A673 (cell line): Measurements from ENCODE around the gene CCDC83. TPM values are rescaled to one million over a fixed set of nuclear protein-coding genes. Genes with fewer than 3 reads are reported as not detected.
"Not testable (repeated sequence)": the region's sequence is repeated elsewhere in the genome, so short reads cannot be mapped to it uniquely, and the experiment has no call there.

ENCODE experiments used
- BruUV-seq: library from RNA; stranded (reverse); fragments of 400-500 nt; replicated peaks from 2 replicates; lab custom pipeline; 2021; lab: Mats Ljungman, UMichigan
- CTCF ChIA-PET: fragments of 300-600 bp; sonication (Branson Sonifier 250); formaldehyde crosslinking; loops from one replicate; lab custom pipeline; 2022; ENCODE audit warnings: antibody characterized with exemption; lab: Charles Lee
- POLR2A ChIA-PET: fragments of 300-600 bp; sonication (Branson Sonifier 250); formaldehyde crosslinking; loops from one replicate; lab custom pipeline; 2022; ENCODE audit warnings: antibody characterized with exemption; ENCODE audit not compliant: low non-redundant PET; lab: Charles Lee
- DNase-seq: peaks from one replicate; pipeline ENCODE4 v3.0.0-alpha.2; 2015; ENCODE audit warnings: low spot score
- H3K27ac ChIP-seq: fragments of 200-600 bp; sonication (generic); 2 replicates; pipeline ENCODE4 v1.5.1; 2016; ENCODE audit warnings: mixed run types, low read depth, mild to moderate bottlenecking, mixed read lengths, antibody characterized with exemption, low read length; ENCODE audit not compliant: poor library complexity, severe bottlenecking
- H3K27me3 ChIP-seq: fragments of 200-600 bp; sonication (generic); replicated peaks from 2 replicates; pipeline ENCODE4 v1.6.1; 2017; ENCODE audit warnings: mixed run types, low read depth, mild to moderate bottlenecking, mixed read lengths, antibody characterized with exemption, low read length; ENCODE audit not compliant: insufficient read depth, poor library complexity
- H3K36me3 ChIP-seq: fragments of 200-600 bp; sonication (generic); 2 replicates; pipeline ENCODE4 v1.6.1; 2016; ENCODE audit warnings: mixed run types, mild to moderate bottlenecking, mixed read lengths, antibody characterized with exemption, low read length; ENCODE audit not compliant: insufficient read depth, poor library complexity, severe bottlenecking
- H3K4me1 ChIP-seq: fragments of 200-600 bp; sonication (generic); 2 replicates; pipeline ENCODE4 v1.6.1; 2017; ENCODE audit warnings: mixed run types, mild to moderate bottlenecking, mixed read lengths, antibody characterized with exemption, low read length; ENCODE audit not compliant: insufficient read depth, poor library complexity, severe bottlenecking
- H3K4me3 ChIP-seq: fragments of 200-600 bp; sonication (generic); 2 replicates; pipeline ENCODE4 v1.5.1; 2016; ENCODE audit warnings: low read depth, mixed run types, mild to moderate bottlenecking, mixed read lengths, low read length; ENCODE audit not compliant: poor library complexity, severe bottlenecking
- H3K9me3 ChIP-seq: fragments of 200-600 bp; sonication (generic); 2 replicates; pipeline ENCODE4 v1.6.1; 2016; ENCODE audit warnings: mixed run types, low read depth, mild to moderate bottlenecking, mixed read lengths, antibody characterized with exemption, low read length; ENCODE audit not compliant: poor library complexity, severe bottlenecking
- CTCF ChIP-seq: fragments of 300-800, 200-600 bp; sonication (generic); conservative IDR thresholded peaks from 2 replicates; pipeline ENCODE4 v1.5.1; 2017; ENCODE audit warnings: low read depth, mild to moderate bottlenecking, antibody characterized with exemption, low read length, moderate library complexity, mixed read lengths
- EZH2 ChIP-seq: fragments of 200-600 bp; sonication (generic); IDR thresholded peaks from 2 replicates; pipeline ENCODE4 v1.6.1; 2017; ENCODE audit warnings: borderline replicate concordance, low read depth, mild to moderate bottlenecking, mixed read lengths, antibody characterized with exemption, low read length; ENCODE audit not compliant: poor library complexity, severe bottlenecking
- intact Hi-C: fragments of 100-400 bp; cut with micrococcal nuclease; formaldehyde crosslinking; loops from one replicate; pipeline ENCODE4 v1.10.0; 2022; ENCODE audit not compliant: unreplicated experiment
- total RNA-seq: library from RNA; stranded (reverse); gene quantifications from 2 replicates; pipeline ENCODE4 v1.2.3, GENCODE V29; 2021

CCDC83 gene
- total RNA-seq, 1 experiment from 2014 or later: not detected

DNA sequence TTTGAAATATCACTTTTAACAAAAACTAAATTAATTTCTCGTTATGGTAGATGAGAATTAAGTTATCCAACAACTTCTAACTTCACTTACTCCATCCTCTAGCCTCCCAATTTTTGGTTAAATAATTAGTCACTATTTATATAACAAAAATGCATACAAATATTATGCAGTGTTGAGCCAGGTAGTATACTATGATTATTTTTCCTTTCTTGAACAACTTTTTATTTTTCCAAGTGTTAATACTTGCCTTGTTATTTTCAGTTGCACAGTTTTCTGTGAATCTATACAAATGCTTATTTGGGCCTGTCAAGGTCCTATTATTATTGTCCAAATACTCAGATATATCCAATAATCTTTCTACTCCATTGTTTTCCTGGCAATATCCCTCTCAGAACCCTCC is 19.9 kb upstream of the CCDC83 start:
- intact Hi-C loops: no loop called here
- Histone ChIP-seq H3K27ac (no peak overlapping the region), H3K36me3 (no peaks in the 10 kb centered on the region), H3K4me3 (no peak overlapping the region), H3K9me3 (no peaks in the 10 kb centered on the region), H3K4me1 (no peaks in the 10 kb centered on the region), H3K27me3 (no peaks in the 10 kb centered on the region)
- ChIA-PET POLR2A (no interaction called here), CTCF (no interaction called here)
- BruUV-seq: no TSS peak
- TF ChIP-seq EZH2 (no peak), CTCF (no peak)
- DNase-seq: no peak

GRCh38 chr11:85835729-85836128 is 19.5 kb upstream of the CCDC83 start:
- intact Hi-C loops: no loop called here
- no peak overlapping the region for H3K27ac ChIP-seq
- no peaks in the 10 kb centered on the region for H3K27me3 ChIP-seq
- TF ChIP-seq CTCF (no peak), EZH2 (no peak)
- H3K4me1 ChIP-seq: no peaks in the 10 kb centered on the region
- DNase-seq: no peak
- no peaks in the 10 kb centered on the region for H3K9me3 ChIP-seq
- ChIA-PET CTCF (no interaction called here), POLR2A (no interaction called here)
- H3K4me3 ChIP-seq: no peak overlapping the region
- BruUV-seq: no TSS peak
- no peaks in the 10 kb centered on the region for H3K36me3 ChIP-seq

DNA sequence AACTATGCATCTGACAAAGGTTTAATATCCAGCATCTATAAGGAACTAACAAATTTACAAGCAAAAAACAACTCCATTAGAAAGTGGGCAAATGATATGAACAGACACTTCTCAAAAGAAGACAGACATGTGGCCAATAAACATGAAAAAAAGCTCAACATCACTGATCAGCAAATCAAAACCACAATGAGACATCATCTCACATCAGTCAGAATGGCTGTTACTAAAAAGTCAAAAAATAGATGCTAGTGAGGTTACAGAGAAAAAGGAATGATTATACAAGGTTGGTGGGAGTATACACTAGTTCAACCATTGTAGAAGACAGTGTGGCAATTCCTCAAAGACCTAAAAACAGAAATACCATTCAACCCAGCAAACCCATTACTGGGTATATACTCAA is 14.3 kb upstream of the CCDC83 start:
- intact Hi-C loops: loop anchor here (5.0 kb wide), 1 partner anchor 144 kb away; no protein-coding TSS in a partner anchor
- H3K27ac ChIP-seq, H3K4me1 ChIP-seq, H3K27me3 ChIP-seq, BruUV-seq, DNase-seq, CTCF ChIA-PET, H3K9me3 ChIP-seq, H3K36me3 ChIP-seq, POLR2A ChIA-PET, H3K4me3 ChIP-seq: not testable (repeated sequence)

GRCh38 chr11:85843929-85844328 is 11.3 kb upstream of the CCDC83 start:
- DNase-seq: no peak
- H3K4me3 ChIP-seq: no peak overlapping the region
- H3K36me3 ChIP-seq: no peaks in the 10 kb centered on the region
- no peaks in the 10 kb centered on the region for H3K27me3 ChIP-seq
- BruUV-seq: no TSS peak
- no peaks in the 10 kb centered on the region for H3K4me1 ChIP-seq
- ChIA-PET POLR2A (no interaction called here), CTCF (no interaction called here)
- no peak overlapping the region for H3K27ac ChIP-seq
- TF ChIP-seq CTCF: no peak
- intact Hi-C loops: loop anchor here (5.0 kb wide), 1 partner anchor 147 kb away; no protein-coding TSS in a partner anchor
- peaks cover 4% of the 10 kb centered on the region for H3K9me3 ChIP-seq
